ENCODE results near the gene CDON. TPM values are rescaled to one million over a fixed set of nuclear protein-coding genes. Genes with fewer than 3 reads are reported as not detected.

CDON gene
- total and polyA plus RNA-seq, 2 of the 13 experiments (the other 11 are each of a cell fraction or from before 2014, with no cell fraction given): 9.6 to 12.8 TPM

DNA sequence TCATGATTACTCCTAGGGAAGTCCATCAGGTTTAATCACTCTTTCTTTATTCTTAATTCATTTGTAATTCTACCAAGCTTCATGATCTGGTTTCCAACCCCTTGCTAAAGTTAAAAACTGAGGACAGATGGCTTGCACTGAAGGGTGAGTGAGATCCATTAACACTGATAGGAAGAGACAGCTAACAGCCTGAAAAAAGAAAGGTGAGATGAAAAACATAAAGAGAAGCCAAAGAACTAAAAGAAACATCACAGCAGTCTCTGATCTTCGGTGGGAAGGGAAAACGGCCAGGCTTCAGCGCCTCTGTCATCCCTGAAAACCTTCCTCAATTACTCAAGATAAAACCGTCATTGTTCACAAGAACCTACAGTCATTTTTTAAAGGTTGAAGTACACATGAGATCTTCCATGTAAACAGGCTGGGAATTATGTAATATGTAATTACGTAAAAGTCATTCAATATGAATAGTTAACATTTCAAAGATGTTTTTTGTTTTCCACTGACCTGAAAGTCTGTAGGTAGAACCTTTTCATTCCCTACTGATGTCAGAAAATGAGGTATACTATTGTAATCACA, 75.5 kb downstream of the CDON start (continued):
- TF ChIP-seq, protein P1, sequence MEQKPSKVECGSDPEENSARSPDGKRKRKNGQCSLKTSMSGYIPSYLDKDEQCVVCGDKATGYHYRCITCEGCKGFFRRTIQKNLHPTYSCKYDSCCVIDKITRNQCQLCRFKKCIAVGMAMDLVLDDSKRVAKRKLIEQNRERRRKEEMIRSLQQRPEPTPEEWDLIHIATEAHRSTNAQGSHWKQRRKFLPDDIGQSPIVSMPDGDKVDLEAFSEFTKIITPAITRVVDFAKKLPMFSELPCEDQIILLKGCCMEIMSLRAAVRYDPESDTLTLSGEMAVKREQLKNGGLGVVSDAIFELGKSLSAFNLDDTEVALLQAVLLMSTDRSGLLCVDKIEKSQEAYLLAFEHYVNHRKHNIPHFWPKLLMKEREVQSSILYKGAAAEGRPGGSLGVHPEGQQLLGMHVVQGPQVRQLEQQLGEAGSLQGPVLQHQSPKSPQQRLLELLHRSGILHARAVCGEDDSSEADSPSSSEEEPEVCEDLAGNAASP (CRISPR knock-in tag; IDR thresholded peaks at IDR 0.05; ENCODE audit: borderline replicate concordance): 0 out of 2 replicates have a peak, but pooled peaks have one; percentile 23
- TF ChIP-seq SOX6 (IDR thresholded peaks at IDR 0.05): no peak
- peak; percentile 72 for TF ChIP-seq SOX6 (CRISPR knock-in tag; IDR thresholded peaks at IDR 0.05)
- TF ChIP-seq NAIF1 (CRISPR knock-in tag; IDR thresholded peaks at IDR 0.05; ENCODE audit: borderline replicate concordance): no peak
- no peak for TF ChIP-seq TCF7 (IDR thresholded peaks at IDR 0.05; ENCODE audit: low read depth)
- no peak for TF ChIP-seq ZNF296 (CRISPR knock-in tag; conservative IDR thresholded peaks at IDR 0.05)
- TF ChIP-seq, protein P2, sequence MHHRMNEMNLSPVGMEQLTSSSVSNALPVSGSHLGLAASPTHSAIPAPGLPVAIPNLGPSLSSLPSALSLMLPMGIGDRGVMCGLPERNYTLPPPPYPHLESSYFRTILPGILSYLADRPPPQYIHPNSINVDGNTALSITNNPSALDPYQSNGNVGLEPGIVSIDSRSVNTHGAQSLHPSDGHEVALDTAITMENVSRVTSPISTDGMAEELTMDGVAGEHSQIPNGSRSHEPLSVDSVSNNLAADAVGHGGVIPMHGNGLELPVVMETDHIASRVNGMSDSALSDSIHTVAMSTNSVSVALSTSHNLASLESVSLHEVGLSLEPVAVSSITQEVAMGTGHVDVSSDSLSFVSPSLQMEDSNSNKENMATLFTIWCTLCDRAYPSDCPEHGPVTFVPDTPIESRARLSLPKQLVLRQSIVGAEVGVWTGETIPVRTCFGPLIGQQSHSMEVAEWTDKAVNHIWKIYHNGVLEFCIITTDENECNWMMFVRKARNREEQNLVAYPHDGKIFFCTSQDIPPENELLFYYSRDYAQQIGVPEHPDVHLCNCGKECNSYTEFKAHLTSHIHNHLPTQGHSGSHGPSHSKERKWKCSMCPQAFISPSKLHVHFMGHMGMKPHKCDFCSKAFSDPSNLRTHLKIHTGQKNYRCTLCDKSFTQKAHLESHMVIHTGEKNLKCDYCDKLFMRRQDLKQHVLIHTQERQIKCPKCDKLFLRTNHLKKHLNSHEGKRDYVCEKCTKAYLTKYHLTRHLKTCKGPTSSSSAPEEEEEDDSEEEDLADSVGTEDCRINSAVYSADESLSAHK (CRISPR knock-in tag; IDR thresholded peaks at IDR 0.05; ENCODE audit: borderline replicate concordance): no peak
- TF ChIP-seq, protein P3, sequence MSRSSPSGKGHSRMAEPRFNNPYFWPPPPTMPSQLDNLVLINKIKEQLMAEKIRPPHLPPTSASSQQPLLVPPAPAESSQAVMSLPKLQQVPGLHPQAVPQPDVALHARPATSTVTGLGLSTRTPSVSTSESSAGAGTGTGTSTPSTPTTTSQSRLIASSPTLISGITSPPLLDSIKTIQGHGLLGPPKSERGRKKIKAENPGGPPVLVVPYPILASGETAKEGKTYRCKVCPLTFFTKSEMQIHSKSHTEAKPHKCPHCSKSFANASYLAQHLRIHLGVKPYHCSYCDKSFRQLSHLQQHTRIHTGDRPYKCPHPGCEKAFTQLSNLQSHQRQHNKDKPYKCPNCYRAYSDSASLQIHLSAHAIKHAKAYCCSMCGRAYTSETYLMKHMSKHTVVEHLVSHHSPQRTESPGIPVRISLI (CRISPR knock-in tag; IDR thresholded peaks at IDR 0.05; ENCODE audit: borderline replicate concordance): no peak
- TF ChIP-seq TEAD3 (CRISPR knock-in tag; optimal IDR thresholded peaks at IDR 0.05; ENCODE audit: borderline replicate concordance): no peak
- TF ChIP-seq SRF (IDR thresholded peaks at IDR 0.05; ENCODE audit: low read depth, low read length): no peak
- no peak for TF ChIP-seq ZNF331 (CRISPR knock-in tag; IDR thresholded peaks at IDR 0.05)
- TF ChIP-seq ZNF451 (CRISPR knock-in tag; IDR thresholded peaks at IDR 0.05): no peak
- no peak for TF ChIP-seq TAF15 (IDR thresholded peaks at IDR 0.05; ENCODE audit: low read depth, low read length, poor library complexity, severe bottlenecking)
- TF ChIP-seq JUN (CRISPR knock-in tag; IDR thresholded peaks at IDR 0.05): no peak
- TF ChIP-seq, protein P4, sequence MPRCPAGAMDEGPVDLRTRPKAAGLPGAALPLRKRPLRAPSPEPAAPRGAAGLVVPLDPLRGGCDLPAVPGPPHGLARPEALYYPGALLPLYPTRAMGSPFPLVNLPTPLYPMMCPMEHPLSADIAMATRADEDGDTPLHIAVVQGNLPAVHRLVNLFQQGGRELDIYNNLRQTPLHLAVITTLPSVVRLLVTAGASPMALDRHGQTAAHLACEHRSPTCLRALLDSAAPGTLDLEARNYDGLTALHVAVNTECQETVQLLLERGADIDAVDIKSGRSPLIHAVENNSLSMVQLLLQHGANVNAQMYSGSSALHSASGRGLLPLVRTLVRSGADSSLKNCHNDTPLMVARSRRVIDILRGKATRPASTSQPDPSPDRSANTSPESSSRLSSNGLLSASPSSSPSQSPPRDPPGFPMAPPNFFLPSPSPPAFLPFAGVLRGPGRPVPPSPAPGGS (CRISPR knock-in tag; IDR thresholded peaks at IDR 0.05): no peak
- no peak for TF ChIP-seq EZH2 (conservative IDR thresholded peaks at IDR 0.05; ENCODE audit: low read depth, low read length)
- TF ChIP-seq ZMAT3 (CRISPR knock-in tag; conservative IDR thresholded peaks at IDR 0.05): no peak
- no peak for TF ChIP-seq HCFC1 (IDR thresholded peaks at IDR 0.05; ENCODE audit: low read depth, low read length)
- TF ChIP-seq, protein P5, sequence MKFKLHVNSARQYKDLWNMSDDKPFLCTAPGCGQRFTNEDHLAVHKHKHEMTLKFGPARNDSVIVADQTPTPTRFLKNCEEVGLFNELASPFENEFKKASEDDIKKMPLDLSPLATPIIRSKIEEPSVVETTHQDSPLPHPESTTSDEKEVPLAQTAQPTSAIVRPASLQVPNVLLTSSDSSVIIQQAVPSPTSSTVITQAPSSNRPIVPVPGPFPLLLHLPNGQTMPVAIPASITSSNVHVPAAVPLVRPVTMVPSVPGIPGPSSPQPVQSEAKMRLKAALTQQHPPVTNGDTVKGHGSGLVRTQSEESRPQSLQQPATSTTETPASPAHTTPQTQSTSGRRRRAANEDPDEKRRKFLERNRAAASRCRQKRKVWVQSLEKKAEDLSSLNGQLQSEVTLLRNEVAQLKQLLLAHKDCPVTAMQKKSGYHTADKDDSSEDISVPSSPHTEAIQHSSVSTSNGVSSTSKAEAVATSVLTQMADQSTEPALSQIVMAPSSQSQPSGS (CRISPR knock-in tag; IDR thresholded peaks at IDR 0.05): 0 out of 2 replicates have a peak, but pooled peaks have one; percentile 48
- no peak for TF ChIP-seq TSC22D2 (CRISPR knock-in tag; IDR thresholded peaks at IDR 0.05; ENCODE audit: borderline replicate concordance)
- peak; percentile 45; the same call in 1 of the 2 replicates for TF ChIP-seq HNF4A (CRISPR knock-in tag; IDR thresholded peaks at IDR 0.05)
- no peak for TF ChIP-seq NR1H2 (CRISPR knock-in tag; IDR thresholded peaks at IDR 0.05; ENCODE audit: borderline replicate concordance, low read depth)
- TF ChIP-seq GPN1 (CRISPR knock-in tag; IDR thresholded peaks at IDR 0.05; ENCODE audit: borderline replicate concordance): no peak
- no peak for TF ChIP-seq ZNF3 (CRISPR knock-in tag; IDR thresholded peaks at IDR 0.05)
- TF ChIP-seq KMT2A (CRISPR knock-in tag; IDR thresholded peaks at IDR 0.05): no peak

Measured in HepG2 (cell line).